Mesenchymal stem cell (in vitro differentiated cells and primary cell): Measurements from ENCODE around the gene RPS6KA5.

Experiments used
- DNase-seq: peaks from one replicate; pipeline ENCODE4 v3.0.0-alpha.2; 2013
- H2AFZ ChIP-seq: one replicate; pipeline ENCODE4 v1.6.1; 2013; ENCODE audit warnings: low read depth, mild to moderate bottlenecking, control low read depth, inconsistent platforms, low read length, moderate library complexity
- H2AK5ac ChIP-seq: 2 replicates; pipeline ENCODE4 v1.6.1; 2013; ENCODE audit warnings: low read length, moderate library complexity, mild to moderate bottlenecking, inconsistent platforms; ENCODE audit not compliant: severe bottlenecking
- H2BK120ac ChIP-seq: one replicate; pipeline ENCODE4 v1.6.1; 2013; ENCODE audit warnings: low read depth, mild to moderate bottlenecking, inconsistent platforms, low read length, moderate library complexity
- H2BK12ac ChIP-seq, 2 experiments: one replicate each; pipeline ENCODE4 v1.6.1; 2013; ENCODE audit warnings: inconsistent platforms in 2 of 2, low read length in 2 of 2, mild to moderate bottlenecking in 2 of 2, moderate library complexity in 2 of 2, control low read depth in 1 of 2
- H2BK15ac ChIP-seq: one replicate; pipeline ENCODE4 v1.6.1; 2013; ENCODE audit warnings: mild to moderate bottlenecking, low read depth, inconsistent platforms; ENCODE audit not compliant: poor library complexity, severe bottlenecking
- H2BK5ac ChIP-seq: 2 replicates; pipeline ENCODE4 v1.6.1; 2013; ENCODE audit warnings: low read depth, mild to moderate bottlenecking, low read length, control low read depth, inconsistent platforms; ENCODE audit not compliant: poor library complexity, severe bottlenecking
- H3K14ac ChIP-seq, 2 experiments: one replicate each; pipeline ENCODE4 v1.6.1; 2013; ENCODE audit warnings: inconsistent platforms in 2 of 2, low read length in 2 of 2, control low read depth in 1 of 2, mild to moderate bottlenecking in 1 of 2, moderate library complexity in 1 of 2
- H3K18ac ChIP-seq, 2 experiments: one replicate each; pipeline ENCODE4 v1.6.1; 2013; ENCODE audit warnings: inconsistent platforms in 2 of 2, low read length in 2 of 2, control low read depth in 1 of 2, low read depth in 1 of 2, mild to moderate bottlenecking in 1 of 2
- H3K23ac ChIP-seq, 2 experiments: one replicate each; pipeline ENCODE4 v1.6.1; 2013; ENCODE audit warnings: inconsistent platforms in 2 of 2, low read length in 2 of 2, mild to moderate bottlenecking in 2 of 2, moderate library complexity in 2 of 2, control low read depth in 1 of 2
- H3K27ac ChIP-seq: 2 replicates; pipeline ENCODE4 v1.5.1; 2013; ENCODE audit warnings: mild to moderate bottlenecking, moderate library complexity, low read length, control low read depth, inconsistent platforms; ENCODE audit not compliant: poor library complexity, severe bottlenecking
- H3K27me3 ChIP-seq, 2 experiments: 2 replicates each; pipeline versions ENCODE4 v1.6.1 to v1.7.0; 2013; ENCODE audit warnings: low read length in 2 of 2, mild to moderate bottlenecking in 2 of 2, moderate library complexity in 2 of 2, control low read depth in 1 of 2, inconsistent platforms in 1 of 2; ENCODE audit not compliant: control insufficient read depth in 1 of 2, insufficient read depth in 1 of 2
- H3K36me3 ChIP-seq, 2 experiments: 2 replicates each; pipeline versions ENCODE4 v1.6.1 to v1.7.0; 2013; ENCODE audit warnings: low read length in 2 of 2, control low read depth in 1 of 2, inconsistent platforms in 1 of 2, low read depth in 1 of 2, mild to moderate bottlenecking in 1 of 2; ENCODE audit not compliant: insufficient read depth in 2 of 2, control insufficient read depth in 1 of 2
- H3K4ac ChIP-seq, 2 experiments: one replicate each; pipeline ENCODE4 v1.6.1; 2013; ENCODE audit warnings: inconsistent platforms in 2 of 2, low read length in 2 of 2, mild to moderate bottlenecking in 2 of 2, moderate library complexity in 2 of 2, control low read depth in 1 of 2, low read depth in 1 of 2
- H3K4me1 ChIP-seq: 2 replicates; pipeline ENCODE4 v1.6.1; 2013; ENCODE audit warnings: low read depth, low read length, control low read depth; ENCODE audit not compliant: control insufficient read depth, insufficient read depth
- H3K4me2 ChIP-seq: 2 replicates; pipeline ENCODE4 v1.6.1; 2013; ENCODE audit warnings: low read length, mild to moderate bottlenecking, inconsistent platforms; ENCODE audit not compliant: poor library complexity, severe bottlenecking
- H3K4me3 ChIP-seq, 2 experiments: 2 replicates each; pipeline versions ENCODE4 v1.5.1 to v1.7.0; 2013; ENCODE audit warnings: low read length in 2 of 2, mild to moderate bottlenecking in 2 of 2, control low read depth in 1 of 2, low read depth in 1 of 2; ENCODE audit not compliant: insufficient read depth in 1 of 2
- H3K79me1 ChIP-seq: replicated peaks from 2 replicates; pipeline ENCODE4 v1.6.1; 2013; ENCODE audit warnings: mild to moderate bottlenecking, control low read depth, low read length, inconsistent platforms; ENCODE audit not compliant: poor library complexity, severe bottlenecking
- H3K9ac ChIP-seq: 2 replicates; pipeline ENCODE4 v1.7.0; 2013; ENCODE audit warnings: mild to moderate bottlenecking, low read length, moderate library complexity
- H3K9me3 ChIP-seq: 2 replicates; pipeline ENCODE4 v1.7.0; 2013; ENCODE audit warnings: mild to moderate bottlenecking, low read length; ENCODE audit not compliant: control insufficient read depth
- H4K8ac ChIP-seq: one replicate; pipeline ENCODE4 v1.6.1; 2013; ENCODE audit warnings: inconsistent platforms, mild to moderate bottlenecking, low read length, moderate library complexity
- H4K91ac ChIP-seq: one replicate; pipeline ENCODE4 v1.6.1; 2013; ENCODE audit warnings: mild to moderate bottlenecking, low read length, inconsistent platforms
- WGBS: methylation state at CpG from one replicate; pipeline ENCODE4 v1.1.7; 2013; ENCODE audit warnings: mixed read lengths; 5-methylcytosine and 5-hydroxymethylcytosine counted together

The RPS6KA5 gene

GRCh38 chr14:90970167-90970600, 90.3 kb downstream of the RPS6KA5 start:
- H3K14ac ChIP-seq: no peak overlapping the region
- no peak overlapping the region for H3K27ac ChIP-seq
- no peaks in the 10 kb centered on the region for H3K4me1 ChIP-seq
- no peak overlapping the region for H4K8ac ChIP-seq
- peak; percentile 35 for DNase-seq
- H2AFZ ChIP-seq: no peak overlapping the region
- no peaks in the 10 kb centered on the region for H3K27me3 ChIP-seq
- no peaks in the 10 kb centered on the region for H3K79me1 ChIP-seq
- no peak overlapping the region for H4K91ac ChIP-seq
- H2AK5ac ChIP-seq: no peak overlapping the region
- H3K9me3 ChIP-seq: peaks cover 5% of the 10 kb centered on the region
- H3K23ac ChIP-seq: no peak overlapping the region
- H3K18ac ChIP-seq: no peak overlapping the region
- no peak overlapping the region for H3K9ac ChIP-seq
- no peak overlapping the region for H2BK120ac ChIP-seq
- H2BK12ac ChIP-seq: no peak overlapping the region
- H3K36me3 ChIP-seq: no peaks in the 10 kb centered on the region
- H3K4ac ChIP-seq: no peak overlapping the region
- WGBS: 53% methylated on average over 1 of the region's 1 CpG
- H3K4me2 ChIP-seq: no peak overlapping the region
- H3K4me3 ChIP-seq: no peak overlapping the region
- H2BK5ac ChIP-seq: no peak overlapping the region
- H2BK15ac ChIP-seq: no peak overlapping the region

GRCh38 chr14:90969531-90970166, 90.8 kb downstream of the RPS6KA5 start:
- Histone ChIP-seq H2BK5ac (no peak overlapping the region), H3K23ac (no peak overlapping the region), H4K8ac (no peak overlapping the region), H4K91ac (no peak overlapping the region), H3K4ac (no peak overlapping the region), H2BK15ac (no peak overlapping the region), H3K36me3 (no peaks in the 10 kb centered on the region), H2AK5ac (no peak overlapping the region), H2BK120ac (no peak overlapping the region), H3K27me3 (no peaks in the 10 kb centered on the region), H3K79me1 (peaks cover under 1% of the 10 kb centered on the region), H3K4me2 (no peak overlapping the region), H3K4me1 (no peaks in the 10 kb centered on the region), H3K9me3 (peaks cover 5% of the 10 kb centered on the region), H3K18ac (peak overlapping the region in 1 of 2 experiments; percentile 40), H3K4me3 (peak overlapping the region in 1 of 2 experiments; percentile 20), H3K14ac (no peak overlapping the region), H3K27ac (no peak overlapping the region), H2AFZ (no peak overlapping the region), H2BK12ac (no peak overlapping the region), H3K9ac (no peak overlapping the region)
- DNase-seq: peak; percentile 4
- WGBS: 62% methylated on average over 3 of the region's 3 CpGs

DNA sequence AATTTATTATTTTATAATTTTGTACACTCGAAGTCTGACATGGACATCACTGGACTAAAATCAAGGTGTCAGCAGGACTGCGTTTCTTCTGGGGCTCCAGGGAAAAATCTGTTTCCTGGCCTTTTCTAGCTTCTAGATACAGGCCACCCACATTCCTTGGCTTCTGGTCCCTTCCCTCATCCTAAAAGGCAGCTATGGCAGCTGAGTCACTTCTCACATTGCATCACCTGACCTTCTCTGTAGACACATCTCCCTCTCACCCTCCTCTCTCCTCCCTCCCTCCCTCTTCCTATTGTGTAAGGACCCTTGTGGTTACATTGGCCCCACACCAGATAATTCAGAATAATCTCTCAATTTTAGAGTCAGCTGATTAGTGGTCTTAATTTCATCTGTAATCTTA, 92.4 kb downstream of the RPS6KA5 start:
- Histone ChIP-seq H3K9ac (no peak overlapping the region), H3K79me1 (peaks cover 2% of the 10 kb centered on the region), H3K9me3 (peaks cover 5% of the 10 kb centered on the region), H3K36me3 (no peaks in the 10 kb centered on the region), H3K4me3 (no peak overlapping the region), H2BK15ac (no peak overlapping the region), H4K91ac (no peak overlapping the region), H3K4me2 (no peak overlapping the region), H2AK5ac (no peak overlapping the region), H3K4me1 (no peaks in the 10 kb centered on the region), H2AFZ (no peak overlapping the region), H3K18ac (no peak overlapping the region), H3K27ac (no peak overlapping the region), H3K14ac (no peak overlapping the region), H3K23ac (no peak overlapping the region), H4K8ac (no peak overlapping the region), H2BK120ac (no peak overlapping the region), H2BK12ac (no peak overlapping the region), H3K4ac (no peak overlapping the region), H3K27me3 (no peaks in the 10 kb centered on the region), H2BK5ac (no peak overlapping the region)
- DNase-seq: peak; percentile 9
- 90% methylated on average over 2 of the region's 2 CpGs for WGBS

DNA sequence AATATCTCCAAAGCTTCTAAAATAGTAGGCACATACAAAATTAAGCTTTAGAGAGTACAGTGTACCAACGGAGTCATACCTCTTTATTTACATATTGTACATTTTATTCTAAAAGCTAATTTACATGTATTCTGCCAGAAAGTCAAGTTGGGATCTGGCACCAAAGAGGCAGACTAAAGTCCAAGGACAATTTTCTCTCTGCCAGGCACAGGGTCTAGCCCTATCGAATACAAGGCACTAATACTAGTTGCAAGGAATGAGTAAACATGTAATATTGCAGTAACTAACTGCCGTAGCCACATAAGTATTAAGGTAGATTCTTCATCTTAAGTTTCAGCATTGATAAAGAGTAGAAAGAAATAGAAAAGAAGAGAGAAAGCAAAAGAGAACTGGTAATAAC, 93.9 kb downstream of the RPS6KA5 start:
- H3K4me3 ChIP-seq: no peak overlapping the region
- no peak overlapping the region for H2BK15ac ChIP-seq
- no peak overlapping the region for H2BK12ac ChIP-seq
- no peaks in the 10 kb centered on the region for H3K27me3 ChIP-seq
- peaks cover 5% of the 10 kb centered on the region for H3K9me3 ChIP-seq
- no peak overlapping the region for H3K27ac ChIP-seq
- no peaks in the 10 kb centered on the region for H3K4me1 ChIP-seq
- H2BK5ac ChIP-seq: no peak overlapping the region
- H4K8ac ChIP-seq: no peak overlapping the region
- H4K91ac ChIP-seq: no peak overlapping the region
- no peak overlapping the region for H2AFZ ChIP-seq
- no peak overlapping the region for H3K23ac ChIP-seq
- H3K9ac ChIP-seq: no peak overlapping the region
- no peak for DNase-seq
- peaks cover 2% of the 10 kb centered on the region for H3K79me1 ChIP-seq
- no peak overlapping the region for H2BK120ac ChIP-seq
- 100% methylated on average over 1 of the region's 3 CpGs for WGBS
- H3K4ac ChIP-seq: no peak overlapping the region
- H2AK5ac ChIP-seq: no peak overlapping the region
- no peak overlapping the region for H3K14ac ChIP-seq
- H3K36me3 ChIP-seq: no peaks in the 10 kb centered on the region
- H3K4me2 ChIP-seq: no peak overlapping the region
- no peak overlapping the region for H3K18ac ChIP-seq
